ENCODE measurements around the gene FGF16.

GRCh38 chrX:77426811-77427210, 20.4 kb upstream of the FGF16 start:
- TF ChIP-seq CTCF (IDR thresholded peaks at IDR 0.05): no peak
- no peak for TF ChIP-seq POLR2A (IDR thresholded peaks at IDR 0.05)

Measured in testis (tissue), 2 donors.